Measurements from ENCODE around the gene LCOR. TPM values are rescaled to one million over a fixed set of nuclear protein-coding genes. Genes with fewer than 3 reads are reported as not detected.

Gene LCOR
- total and polyA plus RNA-seq, 2 of the 13 experiments (the other 11 are each of a cell fraction or from before 2014, with no cell fraction given): 12.4 to 23.7 TPM

DNA sequence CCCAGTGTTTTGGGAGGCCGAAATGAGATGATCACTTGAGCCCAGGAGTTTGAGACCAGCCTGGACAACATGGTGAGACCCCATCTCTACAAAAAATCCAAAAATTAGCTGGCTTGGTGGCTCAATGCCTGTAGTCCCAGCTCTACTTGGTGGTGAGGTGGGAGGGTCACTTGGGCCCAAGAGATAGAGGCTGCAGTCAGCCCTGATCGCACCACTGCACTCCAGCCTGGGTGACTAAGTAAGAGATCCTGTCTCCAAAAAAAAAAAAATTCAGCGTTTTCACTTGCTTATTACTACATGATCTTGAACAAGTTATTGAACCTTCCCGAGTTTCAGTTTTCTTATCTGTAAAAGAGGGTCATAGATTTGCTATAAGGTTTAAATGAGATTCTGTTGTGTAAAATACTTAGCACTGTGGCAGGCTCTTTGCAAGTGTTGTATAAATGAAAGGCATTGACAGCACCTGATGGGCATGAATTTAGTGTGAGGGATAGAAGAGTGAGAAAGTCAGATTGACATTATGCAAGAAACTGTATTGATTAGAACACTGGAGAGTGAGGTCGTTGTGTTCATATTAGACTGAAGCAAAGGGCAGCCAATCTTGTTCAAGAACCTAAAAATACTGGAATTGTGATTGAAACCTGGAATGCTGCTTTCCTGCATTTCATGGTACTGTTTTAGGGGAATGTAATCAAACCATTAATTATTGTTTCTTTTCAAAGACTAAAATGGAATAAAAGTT, 136.8 kb downstream of the LCOR start:
- Histone ChIP-seq H3K4me1 (ENCODE audit: insufficient read depth, low read length) (peaks cover 46% of the 10 kb centered on the region), H3K9ac (ENCODE audit: insufficient read depth, low read depth, low read length) (no peak overlapping the region), H3K4me3 (replicated peaks in 1 of 3; ENCODE audit: insufficient read depth in 1 of 3, low read depth in 2 of 3, low read length in 3 of 3) (no peak overlapping the region), H3K36me3 (replicated peaks in 1 of 2; ENCODE audit: control insufficient read depth in 1 of 2, insufficient read depth in 2 of 2, low read length in 2 of 2) (no peaks in the 10 kb centered on the region), H4K20me1 (ENCODE audit: insufficient read depth, low read length) (no peaks in the 10 kb centered on the region), H3K79me2 (ENCODE audit: insufficient read depth, low read length) (no peaks in the 10 kb centered on the region), H3K9me3 (ENCODE audit: low read length) (no peaks in the 10 kb centered on the region), H2AFZ (ENCODE audit: low read length) (no peak overlapping the region), H3K27me3 (ENCODE audit: control insufficient read depth in 1 of 2, insufficient read depth in 2 of 2, low read length in 2 of 2) (no peaks in the 10 kb centered on the region), H3K27ac (ENCODE audit: extremely low read length, insufficient read depth, low read length) (no peak overlapping the region), H3K4me2 (ENCODE audit: low read depth, low read length) (no peak overlapping the region)
- intact Hi-C loops (cut with micrococcal nuclease; ENCODE audit: unreplicated experiment) (loop anchor here (5.0 kb wide), 1 partner anchor 267 kb away; no protein-coding TSS in a partner anchor), in situ Hi-C loops (cut with HindIII; ENCODE audit: extremely low pct_ligation_motif_present, low pct_unique_long_range_greater_than_20kb) (no loop called here)
- DNase-seq (ENCODE audit: low spot score) (no peak), ATAC-seq (peak; percentile 16; the same call in 1 of the 3 replicates), FAIRE-seq (no peak)
- ChIA-PET POLR2A (no interaction called here), CTCF (ENCODE audit: low intra/inter-chr PET ratio, low total read pairs) (no interaction called here)
- no TSS peak for BruUV-seq (replicated peaks)
- WGBS (ENCODE audit: low lambda C conversion rate): 82% methylated on average over 5 of the region's 5 CpGs
- TF ChIP-seq, protein P1, sequence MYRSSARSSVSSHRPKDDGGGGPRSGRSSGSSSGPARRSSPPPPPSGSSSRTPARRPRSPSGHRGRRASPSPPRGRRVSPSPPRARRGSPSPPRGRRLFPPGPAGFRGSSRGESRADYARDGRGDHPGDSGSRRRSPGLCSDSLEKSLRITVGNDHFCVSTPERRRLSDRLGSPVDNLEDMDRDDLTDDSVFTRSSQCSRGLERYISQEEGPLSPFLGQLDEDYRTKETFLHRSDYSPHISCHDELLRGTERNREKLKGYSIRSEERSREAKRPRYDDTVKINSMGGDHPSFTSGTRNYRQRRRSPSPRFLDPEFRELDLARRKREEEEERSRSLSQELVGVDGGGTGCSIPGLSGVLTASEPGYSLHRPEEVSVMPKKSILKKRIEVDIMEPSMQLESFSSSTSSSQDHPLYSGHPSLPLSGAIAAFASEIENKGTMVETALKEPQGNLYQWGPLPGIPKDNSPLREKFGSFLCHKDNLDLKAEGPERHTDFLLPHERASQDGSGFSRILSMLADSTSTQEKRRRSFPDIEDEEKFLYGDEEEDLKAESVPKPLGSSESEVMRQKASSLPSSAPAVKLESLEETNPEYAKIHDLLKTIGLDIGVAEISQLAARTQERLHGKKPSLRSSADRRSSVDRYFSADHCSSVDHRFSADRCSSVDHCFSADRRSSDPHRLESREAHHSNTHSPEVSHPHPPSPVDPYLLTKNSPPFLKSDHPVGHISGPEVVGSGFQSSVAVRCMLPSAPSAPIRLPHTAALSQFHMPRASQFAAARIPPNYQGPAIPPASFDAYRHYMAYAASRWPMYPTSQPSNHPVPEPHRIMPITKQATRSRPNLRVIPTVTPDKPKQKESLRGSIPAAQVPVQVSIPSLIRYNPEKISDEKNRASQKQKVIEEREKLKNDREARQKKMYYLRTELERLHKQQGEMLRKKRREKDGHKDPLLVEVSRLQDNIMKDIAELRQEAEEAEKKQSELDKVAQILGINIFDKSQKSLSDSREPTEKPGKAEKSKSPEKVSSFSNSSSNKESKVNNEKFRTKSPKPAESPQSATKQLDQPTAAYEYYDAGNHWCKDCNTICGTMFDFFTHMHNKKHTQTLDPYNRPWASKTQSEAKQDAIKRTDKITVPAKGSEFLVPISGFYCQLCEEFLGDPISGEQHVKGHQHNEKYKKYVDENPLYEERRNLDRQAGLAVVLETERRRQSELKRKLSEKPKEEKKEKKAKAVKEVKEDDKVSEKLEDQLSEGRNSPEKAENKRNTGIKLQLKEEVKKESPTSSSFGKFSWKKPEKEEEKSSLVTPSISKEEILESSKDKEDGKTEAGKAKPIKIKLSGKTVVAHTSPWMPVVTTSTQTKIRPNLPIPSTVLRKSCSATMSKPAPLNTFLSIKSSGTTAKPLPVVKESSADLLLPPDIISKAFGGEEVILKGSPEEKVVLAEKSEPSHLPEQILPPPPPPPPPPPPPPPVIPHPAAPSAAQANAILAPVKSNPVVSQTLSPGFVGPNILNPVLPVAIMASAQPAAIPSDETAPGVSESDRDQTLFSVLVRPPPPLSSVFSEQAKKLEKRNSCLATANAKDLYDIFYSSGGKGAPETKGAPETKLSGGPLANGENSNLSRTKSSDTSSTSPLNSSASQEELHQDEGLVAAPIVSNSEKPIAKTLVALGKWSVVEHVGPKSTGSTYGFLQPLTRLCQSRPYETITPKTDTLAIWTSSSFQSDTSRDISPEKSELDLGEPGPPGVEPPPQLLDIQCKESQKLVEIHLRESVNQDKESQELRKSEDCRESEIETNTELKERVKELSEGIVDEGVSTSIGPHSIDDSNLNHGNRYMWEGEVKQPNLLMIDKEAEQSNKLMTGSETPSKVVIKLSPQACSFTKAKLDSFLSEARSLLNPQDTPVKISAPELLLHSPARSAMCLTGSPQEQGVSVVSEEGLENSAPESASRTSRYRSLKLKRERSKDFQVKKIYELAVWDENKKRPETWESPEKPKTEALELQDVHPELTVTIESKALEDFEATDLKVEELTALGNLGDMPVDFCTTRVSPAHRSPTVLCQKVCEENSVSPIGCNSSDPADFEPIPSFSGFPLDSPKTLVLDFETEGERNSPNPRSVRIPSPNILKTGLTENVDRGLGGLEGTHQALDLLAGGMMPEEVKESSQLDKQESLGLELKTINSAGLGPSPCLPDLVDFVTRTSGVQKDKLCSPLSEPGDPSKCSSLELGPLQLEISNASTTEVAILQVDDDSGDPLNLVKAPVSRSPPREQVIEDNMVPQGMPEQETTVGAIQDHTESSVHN (CRISPR knock-in tag; IDR thresholded peaks at IDR 0.05): no peak
- TF ChIP-seq GZF1 (CRISPR knock-in tag; IDR thresholded peaks at IDR 0.05) (no peak), SRSF4 (IDR thresholded peaks at IDR 0.05; ENCODE audit: low read depth, low read length, poor library complexity, severe bottlenecking) (no peak), POLR2G (IDR thresholded peaks at IDR 0.05; ENCODE audit: low read depth, low read length) (0 out of 2 replicates have a peak, but pooled peaks have one; percentile 18), GABPA (IDR thresholded peaks at IDR 0.05; ENCODE audit: low read depth, low read length) (no peak), GABPA (CRISPR knock-in tag; IDR thresholded peaks at IDR 0.05; ENCODE audit: low read depth) (no peak), RFX3 (CRISPR knock-in tag; IDR thresholded peaks at IDR 0.05) (no peak), SIX4 (CRISPR knock-in tag; IDR thresholded peaks at IDR 0.05) (no peak), ATF7 (IDR thresholded peaks at IDR 0.05) (peak; percentile 30; the same call in 1 of the 2 replicates), ATF7 (CRISPR knock-in tag; IDR thresholded peaks at IDR 0.05) (no peak), CEBPG (CRISPR knock-in tag; IDR thresholded peaks at IDR 0.05) (0 out of 2 replicates have a peak, but pooled peaks have one; percentile 24)
